Lung (tissue), 12 donors: ENCODE data around the gene MEN1. TPM values are rescaled to one million over a fixed set of nuclear protein-coding genes. Genes with fewer than 3 reads are reported as not detected.
A peak's percentile ranks its signal among the peaks of the same experiment; 100 is the strongest.

Experiments used
- ATAC-seq: fragments of 200-7000 bp; cut with Tn5 transposase; one replicate; pipeline ENCODE4 v1.9.1; 2020; ENCODE audit warnings: moderate number of reproducible peaks; ENCODE audit not compliant: insufficient read depth, low FRiP score
- DNase-seq, 3 donors: peaks; one replicate each; pipeline ENCODE4 v3.0.0-alpha.2; 2013 to 2017
- H3K27ac ChIP-seq, 2 donors: one replicate each; pipeline ENCODE4 v1.5.1; 2013; ENCODE audit warnings: mild to moderate bottlenecking in 2 of 2, moderate library complexity in 2 of 2, control low read depth in 1 of 2, inconsistent platforms in 1 of 2, low read depth in 1 of 2, low read length in 1 of 2
- H3K27me3 ChIP-seq, 3 donors: one replicate each; pipeline ENCODE4 v1.5.1; 2013; ENCODE audit warnings: low read length in 2 of 3; ENCODE audit not compliant: control insufficient read depth in 3 of 3, insufficient read depth in 3 of 3
- H3K36me3 ChIP-seq, 4 donors: one replicate each; pipeline ENCODE4 v1.5.1; 2013; ENCODE audit warnings: low read length in 4 of 4, mild to moderate bottlenecking in 1 of 4, moderate library complexity in 1 of 4; ENCODE audit not compliant: control insufficient read depth in 4 of 4, insufficient read depth in 4 of 4
- H3K4me1 ChIP-seq, 5 donors: one replicate each; pipeline ENCODE4 v1.5.1; 2013; ENCODE audit warnings: low read length in 5 of 5, mild to moderate bottlenecking in 2 of 5, moderate library complexity in 1 of 5; ENCODE audit not compliant: control insufficient read depth in 5 of 5, insufficient read depth in 5 of 5
- H3K4me3 ChIP-seq: one replicate; pipeline ENCODE4 v1.5.1; 2013; ENCODE audit warnings: mild to moderate bottlenecking, control low read depth, moderate library complexity
- H3K9ac ChIP-seq, 2 donors: one replicate each; pipeline ENCODE4 v1.5.1; 2013; ENCODE audit warnings: low read length in 2 of 2, control low read depth in 1 of 2; ENCODE audit not compliant: insufficient read depth in 1 of 2
- H3K9me3 ChIP-seq, 4 donors: one replicate each; pipeline ENCODE4 v1.5.1; 2013; ENCODE audit warnings: low read length in 3 of 4, mild to moderate bottlenecking in 1 of 4, moderate library complexity in 1 of 4; ENCODE audit not compliant: control insufficient read depth in 4 of 4, insufficient read depth in 3 of 4
- CTCF ChIP-seq: IDR thresholded peaks from 2 replicates; pipeline ENCODE4 v1.5.1; 2012; ENCODE audit warnings: mild to moderate bottlenecking; ENCODE audit errors: control extremely low read depth, extremely low read depth
- WGBS, 2 donors: extraction: QIAGEN DNeasy Blood & Tissue Kit; methylation state at CpG; one replicate each; pipeline ENCODE4 v1.1.7; 2013; 5-methylcytosine and 5-hydroxymethylcytosine counted together
- polyA plus RNA-seq, 2 donors: library from polyadenylated mRNA; stranded (reverse); fragments of 200-250 nt; gene quantifications; one replicate each; pipeline ENCODE4 v1.2.1, GENCODE V29; 2013
- total RNA-seq, 2 donors: library from RNA; depleted of rRNA in 1 of 2; stranded (reverse); fragments of >200 nt in 1 of 2; gene quantifications; one replicate each; pipeline ENCODE4 v1.2.1, GENCODE V29; 2014 to 2021
- donor health status: control.
- donor health status: control.
- donor health status: Bipolar disorder and iron deficiency.
- donor health status: healthy.
- donor health status: DM: yes; HTN: yes; CAD: no.

The MEN1 gene
- total and polyA plus RNA-seq, 4 donors = 15.0 to 24.9 (median 18.6) TPM

DNA sequence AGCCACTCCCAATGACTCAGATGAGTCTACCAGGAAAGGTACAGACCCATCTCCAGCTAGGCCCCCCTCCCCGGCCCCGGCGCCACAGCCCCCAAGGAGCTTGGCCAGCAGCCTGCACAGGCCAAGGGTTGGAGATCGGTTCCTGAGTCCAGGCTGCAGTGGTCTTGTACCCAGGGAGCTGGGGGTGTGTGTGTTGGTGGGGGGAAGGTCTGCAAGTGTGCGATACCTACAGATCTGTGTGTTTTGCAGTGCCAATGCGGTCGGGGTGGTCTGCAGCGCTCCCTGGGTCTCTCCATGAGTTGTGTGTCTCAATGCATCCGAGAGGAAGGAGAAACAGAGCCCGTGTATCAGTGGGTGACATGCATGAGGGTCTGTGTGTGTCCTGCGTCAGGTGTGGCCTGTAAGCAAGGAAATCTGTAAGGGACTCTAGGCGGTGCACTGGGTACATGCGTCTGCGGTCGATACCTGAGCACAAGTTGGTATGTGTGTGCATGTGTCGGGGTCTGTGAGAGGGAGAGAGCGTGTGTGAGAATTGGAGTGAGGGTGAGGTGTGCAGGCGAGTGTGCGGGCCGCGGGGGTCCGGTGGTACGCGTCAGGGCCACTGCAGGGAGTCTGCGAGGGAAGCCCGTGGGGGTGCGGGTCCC, 33.5 kb upstream of the MEN1 start:
- no peak overlapping the region for H3K9ac ChIP-seq

GRCh38 chr11:64842851-64843685, 32.7 kb upstream of the MEN1 start:
- ATAC-seq = no peak
- Histone ChIP-seq H3K9me3 (no peaks in the 10 kb centered on the region), H3K4me1 (peaks cover 0 to 16% (median 8%) of the 10 kb centered on the region in 5 donors), H3K4me3 (no peak overlapping the region), H3K27ac (peak overlapping the region in 1 of 2 donors; percentile 69), H3K36me3 (peaks cover 0 to 13% (median 1%) of the 10 kb centered on the region in 4 donors), H3K27me3 (no peaks in the 10 kb centered on the region), H3K9ac (no peak overlapping the region)
- DNase-seq = no peak
- 68 to 81% methylated on average over 19 of the region's 19 CpGs for WGBS, 2 donors
- TF ChIP-seq CTCF = no peak

More for the DNA sequence above, 33.5 kb upstream of the MEN1 start:
- Histone ChIP-seq H3K27me3 (no peaks in the 10 kb centered on the region), H3K36me3 (peaks cover 0 to 9% (median 1%) of the 10 kb centered on the region in 4 donors), H3K27ac (peak overlapping the region in 1 of 2 donors; percentile 50), H3K4me3 (peak overlapping the region; percentile 12), H3K4me1 (peaks cover 0 to 18% (median 8%) of the 10 kb centered on the region in 5 donors), H3K9me3 (no peaks in the 10 kb centered on the region)
- ATAC-seq = no peak
- 46 to 56% methylated on average over 25 to 27 of the region's 27 CpGs for WGBS, 2 donors
- TF ChIP-seq CTCF = no peak
- DNase-seq = no peak

- WGBS, 2 donors = 71 to 84% methylated on average over 6 of the region's 6 CpGs
- DNase-seq (peak in 1 of 3 donors; percentile 30), ATAC-seq (no peak)
- Histone ChIP-seq H3K27me3 (no peaks in the 10 kb centered on the region), H3K9me3 (no peaks in the 10 kb centered on the region), H3K4me1 (peaks cover 0 to 14% (median 8%) of the 10 kb centered on the region in 5 donors), H3K27ac (peak overlapping the region in 1 of 2 donors; percentile 69), H3K9ac (no peak overlapping the region), H3K4me3 (no peak overlapping the region), H3K36me3 (peaks cover 0 to 13% (median 1%) of the 10 kb centered on the region in 4 donors)
- no peak for TF ChIP-seq CTCF
Measured at GRCh38 chr11:64842366-64842759, 32.0 kb upstream of the MEN1 start.
